ENCODE data around the gene NR2F1-AS1.
"Not testable (repeated sequence)": the region's sequence is repeated elsewhere in the genome, so short reads cannot be mapped to it uniquely, and the experiment has no call there.

The NR2F1-AS1 gene

DNA sequence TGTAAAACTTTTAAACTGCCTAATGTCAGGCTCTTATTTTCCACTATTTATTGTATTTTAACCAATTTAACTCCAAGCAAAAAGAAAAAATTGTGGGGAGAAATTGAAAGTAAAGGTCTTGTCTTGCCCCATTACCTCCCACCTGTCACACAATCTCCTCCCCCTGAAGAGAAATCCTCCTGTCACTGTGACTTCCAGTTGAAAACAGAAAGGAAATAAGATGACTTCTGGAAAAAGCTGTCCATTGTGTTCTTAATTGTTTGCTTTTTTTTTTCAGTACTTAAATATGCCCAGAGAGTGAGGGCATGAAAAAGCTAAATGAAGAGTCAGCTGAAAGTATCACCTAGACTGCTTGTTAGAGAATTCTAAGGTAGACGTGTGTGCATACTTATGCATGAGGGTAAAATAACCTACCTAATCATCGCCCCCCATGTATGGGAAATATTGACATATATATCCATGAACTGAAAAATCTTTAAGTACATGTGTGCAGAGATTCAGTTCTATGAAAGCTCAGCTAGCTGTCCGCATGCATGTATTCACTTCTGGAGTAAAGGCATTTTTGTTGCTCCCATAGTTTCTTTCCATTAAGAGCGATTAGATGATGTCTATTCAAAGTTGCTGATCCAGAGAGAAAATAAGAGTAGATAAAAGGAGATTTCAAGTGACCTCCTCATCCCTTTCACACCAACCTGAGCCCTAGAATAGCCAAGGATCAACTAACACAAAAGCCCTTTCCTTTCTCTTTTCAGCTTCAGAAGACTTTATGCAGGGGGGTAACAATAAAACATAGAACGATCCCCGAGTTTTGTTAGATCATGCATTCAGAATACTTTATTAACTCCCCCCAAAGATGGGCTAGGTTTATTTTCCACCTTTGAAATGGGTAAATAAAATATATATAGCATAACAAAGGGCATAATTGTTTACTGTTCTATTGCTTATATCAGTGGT is 5.3 kb downstream of the NR2F1-AS1 start:
- no peak for DNase-seq

DNA sequence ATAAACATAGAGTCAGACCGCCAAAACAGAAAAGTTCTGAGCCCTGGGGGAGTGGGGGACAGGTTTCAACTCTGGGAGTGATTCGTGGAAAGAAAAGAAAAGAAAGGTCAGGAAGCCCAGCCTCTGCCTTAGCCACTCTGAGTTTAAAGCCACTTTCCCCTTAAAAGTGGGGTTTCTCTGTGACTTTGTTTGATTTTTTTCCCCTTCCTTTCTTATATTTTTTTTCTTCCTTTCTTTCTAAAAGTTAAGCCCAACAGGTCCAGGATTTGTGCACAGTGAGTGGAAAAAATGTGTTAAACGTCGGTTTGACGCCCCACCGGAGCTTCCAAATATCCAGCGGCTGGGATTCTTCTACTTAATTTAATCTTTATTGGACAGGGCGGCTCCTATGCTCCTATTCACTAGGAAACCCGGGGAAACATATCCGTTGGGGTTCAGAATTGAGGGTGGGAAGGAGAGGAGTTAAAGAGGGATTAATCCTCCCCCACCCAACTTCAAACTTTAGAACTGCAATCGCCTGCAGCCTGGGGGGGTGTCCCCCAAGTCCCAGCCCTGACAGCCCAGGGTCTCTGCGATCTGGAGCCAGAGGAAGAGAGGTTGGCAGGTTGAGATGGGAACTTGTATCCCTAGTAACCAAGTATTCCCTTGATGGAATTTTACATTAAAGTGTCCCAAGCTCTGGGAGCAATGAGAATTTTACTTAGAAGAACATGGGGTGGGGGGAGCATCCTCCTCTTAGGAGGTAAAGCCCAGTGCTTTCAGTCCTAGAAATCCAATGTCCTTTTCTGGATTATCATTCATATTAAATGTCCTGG is 6.3 kb downstream of the NR2F1-AS1 start:
- no peak for DNase-seq

DNA sequence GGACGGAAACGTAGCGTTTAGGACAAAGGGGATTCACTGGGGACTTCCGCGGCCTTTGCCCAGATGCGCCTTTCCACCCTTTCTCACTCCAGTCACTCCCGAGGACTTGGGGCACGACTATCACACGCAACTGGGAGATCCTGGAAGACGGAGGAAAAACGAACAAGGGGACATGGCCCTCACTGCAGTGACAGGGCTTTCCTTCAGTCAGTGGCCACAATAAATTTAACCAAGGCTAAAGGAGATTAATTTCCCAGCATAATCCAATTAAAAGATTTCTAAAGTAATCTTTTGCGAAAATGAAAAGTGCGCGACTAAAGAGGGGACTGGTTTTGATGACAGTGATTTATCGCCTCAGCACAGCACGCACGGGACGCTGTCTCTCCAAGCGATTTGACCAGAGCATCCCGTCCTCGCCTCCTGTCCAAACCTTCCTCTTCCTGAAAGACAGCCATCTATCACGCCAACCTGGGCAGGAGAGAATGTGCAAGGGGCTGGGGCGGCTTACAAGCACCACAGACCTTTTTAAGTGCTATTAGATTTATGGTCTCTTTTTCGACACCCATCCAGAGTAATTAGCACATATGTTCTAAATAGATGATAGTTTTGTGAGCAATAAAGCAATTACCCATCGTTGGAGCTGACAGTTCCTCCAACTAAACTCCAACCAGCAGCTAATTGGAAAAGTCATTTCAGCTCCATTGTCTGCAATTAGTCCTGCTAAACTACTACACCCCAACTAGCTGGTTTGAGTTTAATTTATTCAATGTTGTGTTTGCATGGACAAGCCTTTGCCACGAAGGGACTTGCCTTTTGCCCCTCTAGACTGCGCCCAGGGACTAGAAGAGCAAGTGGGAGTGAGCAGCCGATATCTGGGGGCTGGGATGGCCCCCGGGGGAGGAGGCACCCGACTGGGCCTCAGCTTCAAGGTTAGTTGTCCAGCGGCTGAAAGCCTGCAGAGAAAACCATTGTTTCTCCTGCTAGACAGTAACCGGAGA is 7.4 kb downstream of the NR2F1-AS1 start:
- DNase-seq = no peak

DNA sequence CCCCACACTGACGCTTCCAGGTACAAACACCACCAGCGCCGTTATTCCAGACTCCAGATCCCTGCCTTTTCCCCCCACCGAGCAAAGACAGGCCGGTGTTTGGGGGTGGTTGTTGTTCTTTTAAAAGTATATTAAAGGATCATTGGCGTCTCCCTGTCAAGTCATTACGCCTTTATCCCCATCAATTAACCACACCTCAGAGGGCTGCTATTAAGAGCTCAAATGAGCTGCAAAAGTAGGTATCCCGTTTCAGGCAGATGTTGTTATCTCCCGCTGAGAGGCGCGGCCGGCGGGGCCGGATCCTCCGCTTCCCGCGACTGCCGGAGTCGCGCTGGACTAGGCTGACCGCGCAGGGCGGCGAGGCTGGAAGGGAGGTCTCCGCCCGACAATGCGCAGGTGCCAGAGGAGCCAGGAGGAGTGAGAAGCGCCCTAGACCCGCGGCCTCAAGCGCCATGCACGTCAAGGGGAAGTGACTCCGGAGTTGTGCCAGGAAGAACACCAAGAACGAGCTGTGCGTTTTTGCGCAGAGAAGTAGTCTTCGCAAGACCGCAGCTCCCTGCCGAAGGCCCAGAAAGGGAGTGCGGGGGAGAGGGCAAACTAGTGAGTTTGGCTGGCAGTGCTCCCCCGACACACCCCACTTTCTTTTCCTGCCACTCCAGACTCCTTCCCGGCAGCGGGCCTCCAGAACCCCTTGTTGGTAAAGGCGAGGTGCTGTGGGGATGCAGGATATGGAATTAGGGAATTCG is 8.2 kb downstream of the NR2F1-AS1 start:
- no peak for DNase-seq

DNA sequence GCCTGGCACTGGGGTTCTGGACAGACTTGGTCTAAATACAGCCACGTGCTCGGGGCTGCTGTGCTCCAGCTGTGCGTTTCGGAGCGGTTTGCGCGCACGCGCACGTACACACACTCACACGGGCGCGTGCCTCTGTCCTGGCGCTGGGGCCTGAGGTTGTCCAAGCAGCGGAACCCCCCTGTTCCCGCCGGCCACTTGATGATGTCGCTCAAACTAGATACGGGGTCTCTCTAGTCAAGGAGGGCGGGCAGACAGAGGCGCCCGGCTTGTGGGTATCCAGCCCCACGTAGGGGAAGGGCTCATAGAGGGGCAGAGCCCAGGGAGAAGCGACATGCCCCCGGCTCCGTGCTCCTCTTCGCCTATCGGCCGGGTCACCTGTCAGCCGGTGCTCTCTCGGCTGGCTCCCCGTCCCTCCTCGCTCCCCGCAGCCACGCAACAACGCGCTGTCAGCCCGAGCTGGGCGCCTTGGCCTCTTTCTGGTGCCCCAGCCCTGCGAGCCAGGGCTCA is 8.9 kb downstream of the NR2F1-AS1 start:
- no peak for DNase-seq

DNA sequence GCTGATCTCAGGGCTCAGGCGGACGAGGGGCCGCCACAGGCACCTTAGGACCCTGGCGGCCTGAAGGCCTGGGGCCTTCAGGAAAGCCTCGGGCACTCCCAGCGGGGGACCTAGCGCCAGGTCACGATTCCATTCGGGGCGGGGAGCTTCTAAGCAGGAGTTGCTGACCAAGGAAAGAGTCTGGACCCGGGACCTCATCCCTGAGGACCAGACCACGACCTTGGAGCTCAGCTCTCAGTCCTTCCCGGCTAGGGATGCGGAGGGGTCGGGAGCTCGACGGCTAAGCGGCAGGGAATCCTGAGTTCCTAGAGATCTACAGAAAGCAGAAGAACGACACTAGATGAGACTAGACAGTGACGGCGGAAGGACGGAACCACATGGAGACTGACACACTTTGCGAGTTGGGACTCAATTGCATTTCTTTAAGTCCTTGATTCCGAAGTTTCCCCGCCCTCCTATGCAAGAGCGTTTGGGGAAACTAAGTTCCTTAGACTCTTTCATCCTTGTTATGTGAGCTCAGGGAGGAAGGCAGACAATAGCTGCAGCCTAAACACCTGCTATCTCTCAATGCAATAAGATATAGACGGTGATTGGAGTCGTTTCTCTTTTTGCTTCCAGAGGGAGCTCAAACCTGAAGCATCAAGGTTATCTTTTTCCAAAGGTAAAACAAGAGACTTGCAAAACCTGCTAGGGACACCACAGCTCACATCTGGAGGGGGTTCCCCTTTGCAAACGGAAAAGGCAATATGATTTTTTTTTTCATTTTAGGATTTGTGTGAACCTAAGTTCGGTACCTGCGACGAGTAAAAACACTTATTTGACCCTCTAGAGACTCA is 9.7 kb downstream of the NR2F1-AS1 start:
- DNase-seq = no peak

DNA sequence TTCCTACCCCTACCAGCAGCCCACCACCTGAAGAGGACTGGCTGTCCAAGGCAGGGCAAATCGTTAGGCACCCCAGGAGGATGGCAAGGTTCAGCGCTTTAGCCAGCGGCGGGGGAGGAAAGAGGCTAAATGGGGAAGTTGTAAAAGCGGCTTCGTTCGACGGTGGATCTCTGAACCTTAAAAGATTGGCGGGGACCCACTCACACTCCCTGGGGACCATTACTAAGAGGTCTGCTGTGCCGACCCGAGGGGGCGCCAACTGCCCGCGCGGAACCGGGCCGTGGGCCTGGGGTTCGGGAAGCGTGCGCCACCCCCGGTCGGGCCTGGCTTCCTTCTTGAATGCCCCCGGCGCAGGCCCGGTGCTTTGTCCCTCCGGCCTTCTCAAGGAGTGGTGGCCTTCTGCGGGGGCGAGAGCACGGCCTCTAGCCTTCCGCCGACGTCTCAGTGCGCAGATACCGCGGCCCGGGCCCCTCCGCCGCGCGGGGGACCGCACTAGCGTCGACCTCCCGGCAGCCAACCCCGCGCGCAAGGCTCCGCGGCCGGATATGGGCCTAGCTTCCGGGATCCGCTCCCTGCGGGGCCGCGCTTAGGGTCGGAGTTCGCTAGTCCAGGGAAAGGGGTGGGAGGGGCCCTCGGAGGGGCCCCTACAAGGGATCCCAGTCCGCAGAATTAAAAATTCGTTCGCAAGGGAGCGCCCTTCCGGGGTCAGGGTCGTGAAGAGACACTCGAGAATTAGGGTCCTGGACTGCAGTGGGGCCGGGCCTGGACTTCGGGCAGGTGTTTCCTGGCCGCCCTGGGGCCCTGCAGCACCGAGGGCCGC is 10.5 kb downstream of the NR2F1-AS1 start:
- no peak for DNase-seq

DNA sequence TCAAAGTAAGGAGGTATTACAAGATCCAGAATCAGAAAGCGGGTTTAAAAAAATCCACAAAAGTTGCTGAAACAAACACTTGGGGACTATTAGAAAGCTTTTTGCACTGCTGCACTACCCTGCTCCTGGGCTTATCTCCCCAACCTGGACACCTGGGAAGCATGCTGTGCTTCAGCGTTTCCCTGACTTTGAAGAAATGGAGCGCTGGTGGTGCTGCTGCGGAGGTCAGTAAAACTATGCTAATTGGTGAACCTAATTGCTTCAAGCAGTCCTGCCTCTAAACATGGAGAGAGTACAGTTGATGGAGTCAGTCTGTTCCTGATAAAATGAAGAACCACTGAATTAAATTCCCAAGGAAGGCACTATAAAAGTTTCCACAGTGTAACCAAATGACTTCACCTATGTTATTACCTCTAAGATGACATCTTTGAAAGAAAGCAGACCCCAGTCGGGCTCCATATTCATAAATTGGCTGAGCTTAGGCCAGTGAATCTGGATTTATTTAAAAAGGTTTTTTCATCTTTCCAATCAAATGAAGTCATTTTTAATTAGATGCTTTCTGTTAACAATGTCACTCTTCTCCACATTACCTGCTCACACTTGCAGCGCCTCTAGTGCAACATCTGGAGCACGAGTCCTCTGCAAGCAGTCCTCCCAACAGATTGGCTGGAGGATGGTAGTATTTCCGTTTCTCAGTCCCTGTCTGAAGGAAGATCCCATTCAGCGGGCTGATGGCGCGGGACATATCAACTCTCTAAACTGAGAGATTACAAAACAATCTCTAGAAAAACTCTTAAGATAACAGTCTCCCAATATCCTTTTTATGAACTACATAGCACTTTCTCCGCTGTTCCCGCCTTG is 11.5 kb downstream of the NR2F1-AS1 start:
- DNase-seq = no peak

DNA sequence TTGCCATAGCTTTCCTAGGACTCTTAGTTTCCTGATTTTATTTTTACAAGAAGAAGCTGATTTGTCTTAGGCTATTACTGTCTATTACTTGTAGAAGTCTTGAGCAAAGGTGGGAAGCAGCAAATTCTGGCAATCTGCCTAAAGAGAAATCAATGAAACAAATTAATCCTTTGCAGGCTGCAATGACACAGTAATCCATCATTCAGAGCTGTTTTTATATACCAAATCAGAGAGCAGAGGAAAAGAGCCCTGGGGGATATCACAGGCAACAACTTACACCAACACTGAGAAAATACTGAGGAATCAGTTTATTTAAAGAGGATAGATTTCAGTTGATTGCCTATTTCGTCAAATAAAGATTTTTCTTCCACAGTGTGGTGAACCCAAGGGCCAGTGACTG is 13.6 kb downstream of the NR2F1-AS1 start:
- no peak for DNase-seq

DNA sequence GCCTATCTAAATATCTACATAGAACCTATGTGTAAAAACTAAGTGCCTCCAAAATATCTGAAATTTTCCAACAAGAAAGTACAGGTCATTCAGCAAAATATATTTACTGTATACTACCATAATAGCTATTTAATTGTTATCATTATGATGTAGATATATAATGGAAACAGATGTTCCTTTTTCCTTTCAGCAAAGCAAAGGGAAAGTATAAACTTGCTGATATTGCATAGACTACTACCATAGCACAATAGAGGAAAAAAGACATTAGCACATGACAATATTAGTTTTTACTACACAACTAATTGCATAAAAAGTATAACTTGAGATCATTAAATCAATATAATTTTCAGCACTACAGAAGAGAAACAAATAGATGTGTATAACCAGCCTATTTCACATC is 14.9 kb downstream of the NR2F1-AS1 start:
- DNase-seq = no peak

DNA sequence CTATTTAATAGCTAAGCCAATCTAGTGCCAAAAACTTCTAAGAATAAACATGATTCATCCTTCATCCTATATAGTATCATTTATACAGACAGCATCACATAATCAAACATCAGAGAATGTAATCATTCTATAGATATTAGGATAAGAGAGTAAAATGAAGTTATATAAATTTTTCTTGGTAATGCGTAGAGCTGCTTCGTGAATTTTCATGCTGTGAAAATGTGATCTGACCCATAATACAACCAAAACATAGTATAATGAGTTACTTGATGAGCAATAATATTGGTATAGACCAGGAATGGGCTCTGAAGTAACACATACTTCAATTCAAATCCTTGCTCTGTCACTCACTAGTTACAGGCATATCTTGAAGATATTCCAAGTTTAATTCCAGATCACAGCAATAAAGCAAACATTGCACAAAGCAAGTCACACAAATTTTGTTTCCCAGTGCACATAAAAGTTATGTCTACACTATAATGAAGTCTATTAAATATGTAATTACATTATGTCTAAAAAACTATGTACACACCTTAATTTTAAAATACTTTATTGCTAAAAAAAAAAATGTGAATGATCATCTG is 23.9 kb downstream of the NR2F1-AS1 start:
- no peak for DNase-seq

DNA sequence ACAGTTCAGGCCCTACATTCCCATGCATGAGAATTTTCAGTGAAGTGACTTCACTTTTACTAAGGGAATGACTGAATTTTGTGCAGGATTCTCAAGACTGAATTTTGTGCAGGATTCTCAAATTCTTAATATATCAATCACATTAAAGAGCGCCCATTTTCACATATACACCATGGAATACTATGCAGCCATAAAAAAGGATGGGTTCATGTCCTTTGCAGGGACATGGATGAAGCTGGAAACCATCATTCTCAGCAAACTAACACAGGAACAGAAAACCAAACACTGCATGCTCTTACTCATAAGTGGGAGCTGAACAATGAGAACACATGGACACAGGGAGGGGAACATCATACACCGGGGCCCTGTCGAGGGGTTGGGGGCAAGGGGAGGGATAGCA is 31.4 kb downstream of the NR2F1-AS1 start:
- not testable (repeated sequence) for DNase-seq

DNA sequence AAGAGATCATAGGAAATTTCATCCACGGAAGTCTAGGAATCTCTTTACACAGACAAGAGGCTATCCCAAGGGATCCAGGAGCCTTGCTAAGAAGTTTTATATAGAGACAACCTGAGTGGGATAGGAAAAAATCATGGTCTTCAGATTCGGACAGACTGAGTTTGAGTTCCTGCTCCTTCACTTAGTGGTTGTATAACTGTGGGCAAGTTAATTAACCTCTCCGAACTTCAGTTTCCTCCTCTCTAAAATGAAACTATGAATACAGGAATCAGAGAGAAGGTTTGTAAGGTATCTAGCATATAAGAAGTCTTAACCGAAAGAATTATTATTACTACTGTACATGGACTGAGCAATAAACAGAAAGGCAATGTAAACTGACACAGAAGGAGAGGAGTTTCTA is 35.1 kb downstream of the NR2F1-AS1 start:
- DNase-seq = no peak

DNA sequence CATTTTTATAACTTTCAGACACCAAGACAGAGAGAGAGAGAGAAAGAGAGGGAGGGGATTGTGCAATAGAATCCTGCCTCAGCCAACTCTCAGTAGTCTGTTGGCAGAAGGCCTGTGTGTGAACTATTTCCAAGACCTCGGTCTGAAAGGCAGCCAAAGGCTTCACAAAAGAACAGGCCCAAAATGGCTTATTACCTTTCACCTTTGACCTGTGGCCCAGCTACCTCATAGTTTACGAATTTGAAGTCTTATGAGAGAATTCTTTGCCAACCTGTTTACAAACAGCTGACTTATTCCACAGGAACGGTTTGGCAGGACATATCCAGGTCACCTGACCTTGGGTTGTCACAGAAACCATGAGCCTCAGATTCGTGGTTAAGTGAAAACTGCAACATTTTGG is 48.6 kb downstream of the NR2F1-AS1 start:
- DNase-seq = peak; percentile 81

DNA sequence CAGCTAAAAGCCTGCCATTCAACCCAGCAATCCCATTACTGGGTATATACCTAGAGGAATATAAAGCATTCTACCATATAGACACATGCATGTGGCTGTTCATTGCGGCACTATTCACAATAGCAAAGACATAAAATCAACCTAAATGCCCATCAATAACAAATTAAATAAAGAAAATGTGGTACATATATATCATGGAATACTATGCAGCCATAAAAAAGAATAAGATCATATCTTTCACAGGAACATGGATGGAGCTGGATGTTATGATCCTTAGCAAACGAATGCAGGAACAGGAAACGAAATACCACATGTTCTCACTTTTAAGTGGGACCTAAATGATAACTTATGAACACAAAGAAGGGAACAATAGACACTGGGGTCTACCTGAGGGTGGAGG is 59.2 kb downstream of the NR2F1-AS1 start:
- DNase-seq = not testable (repeated sequence)

DNA sequence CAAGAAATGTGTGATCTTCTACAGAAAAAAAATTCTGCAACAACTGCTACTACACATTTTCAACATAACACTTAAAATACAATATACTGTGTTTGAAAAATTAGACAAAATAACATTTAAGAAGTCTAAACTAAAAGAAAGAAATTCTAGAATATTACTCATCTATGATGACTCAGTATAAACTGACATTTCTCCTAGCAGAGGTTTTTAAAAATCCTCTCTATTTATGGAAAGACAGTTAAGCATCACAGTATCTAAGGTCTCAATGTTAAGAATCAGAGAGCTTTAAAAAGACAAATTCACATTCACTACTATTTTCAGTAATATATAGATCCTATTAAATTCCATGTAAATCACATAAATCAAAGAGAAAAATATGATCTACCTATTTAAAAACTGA is 61.3 kb downstream of the NR2F1-AS1 start:
- DNase-seq = no peak

DNA sequence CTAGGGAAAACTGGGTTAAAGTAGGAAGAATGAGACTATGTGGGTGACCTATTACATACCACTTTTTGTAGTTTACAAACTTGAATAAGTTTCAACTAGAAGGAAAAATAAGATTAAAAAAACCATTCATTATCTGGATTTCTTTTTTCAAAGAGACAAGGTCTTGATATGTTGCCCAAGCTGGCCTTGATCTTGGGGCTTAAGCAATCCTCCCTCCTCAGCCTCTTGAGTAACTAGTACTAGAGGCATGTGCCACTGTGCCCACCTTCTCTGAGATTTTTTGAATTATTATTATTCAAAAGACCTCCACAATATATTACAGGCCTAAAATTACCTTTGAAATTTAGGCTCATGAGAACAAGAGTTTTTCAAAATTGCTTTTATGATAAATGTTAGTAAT is 63.2 kb downstream of the NR2F1-AS1 start:
- DNase-seq = no peak

DNA sequence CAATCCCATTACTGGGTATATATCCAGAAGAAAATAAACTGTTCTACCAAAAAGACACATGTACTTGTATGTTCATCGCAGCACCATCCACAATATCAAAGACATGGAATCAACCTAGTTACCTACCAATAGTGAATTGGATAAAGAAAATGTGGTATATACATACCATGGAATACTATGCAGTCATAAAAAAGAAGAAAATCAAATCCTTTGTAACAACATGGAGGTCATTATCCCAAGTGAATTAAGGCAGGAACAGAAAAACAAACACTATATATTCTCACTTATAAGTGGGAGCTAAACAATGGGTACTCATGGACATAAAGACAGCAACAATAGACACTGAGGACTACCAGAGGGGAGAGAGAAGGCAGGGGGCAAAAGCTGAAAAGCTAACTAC is 67.7 kb downstream of the NR2F1-AS1 start:
- no peak for DNase-seq
